WTC11 (cell line): ENCODE results near the gene ENHO.

Source experiments
- ARID4B ChIP-seq: sonication (generic); formaldehyde crosslinking; IDR thresholded peaks from 2 replicates; pipeline ENCODE4 v1.8.0; 2023; ENCODE audit warnings: missing genetic modification reagents, mild to moderate bottlenecking, borderline replicate concordance
- ATF1 ChIP-seq: sonication (generic); formaldehyde crosslinking; IDR thresholded peaks from 2 replicates; pipeline ENCODE4 v1.8.1; 2023; ENCODE audit warnings: mild to moderate bottlenecking, moderate library complexity, missing genetic modification reagents
- CTCF ChIP-seq: fragments of 200-600 bp; IDR thresholded peaks from 2 replicates; pipeline ENCODE4 v1.8.0; 2022; ENCODE audit warnings: antibody characterized with exemption
- JUN ChIP-seq: sonication (generic); formaldehyde crosslinking; IDR thresholded peaks from 2 replicates; pipeline ENCODE4 v1.8.0; 2023; ENCODE audit warnings: mild to moderate bottlenecking, missing genetic modification reagents
- NFATC4 ChIP-seq: fragments of 250-450 bp; sonication (Bioruptor Pico); IDR thresholded peaks from 2 replicates; pipeline ENCODE4 v1.9.0; 2021; ENCODE audit warnings: mild to moderate bottlenecking
- SP1 ChIP-seq: sonication (generic); formaldehyde crosslinking; conservative IDR thresholded peaks from 2 replicates; pipeline ENCODE4 v1.8.1; 2022; ENCODE audit warnings: missing genetic modification reagents
- USF2 ChIP-seq: sonication (generic); formaldehyde crosslinking; IDR thresholded peaks from 2 replicates; pipeline ENCODE4 v1.8.1; 2023; ENCODE audit warnings: mild to moderate bottlenecking, missing genetic modification reagents, moderate library complexity

- TF ChIP-seq ATF1 (CRISPR knock-in tag) (no peak), CTCF (no peak), ARID4B (CRISPR knock-in tag) (no peak), NFATC4 (no peak), JUN (CRISPR knock-in tag) (no peak), SP1 (CRISPR knock-in tag) (no peak), USF2 (no peak)
Observed at GRCh38 chr9:34558919-34559623, 36.3 kb upstream of the ENHO start.
